HCT116 (cell line): ENCODE measurements around the gene AADACL4.

Source experiments
- EZH2 ChIP-seq: fragments of 200-600 bp; sonication (generic); IDR thresholded peaks from 2 replicates; pipeline ENCODE4 v1.6.1; 2017; ENCODE audit warnings: antibody characterized with exemption, mixed run types
- JUND ChIP-seq: IDR thresholded peaks from 2 replicates; pipeline ENCODE4 v1.6.1; 2012
- POLR2A ChIP-seq: IDR thresholded peaks from 2 replicates; pipeline ENCODE4 v1.7.0; 2011; ENCODE audit warnings: borderline replicate concordance; ENCODE audit not compliant: insufficient read depth, insufficient read length; ENCODE audit errors: extremely low read depth
- POLR2AphosphoS5 ChIP-seq: IDR thresholded peaks from 2 replicates; pipeline ENCODE4 v1.6.1; 2011; ENCODE audit warnings: mild to moderate bottlenecking, low read depth, low read length, moderate library complexity
- RAD21 ChIP-seq: IDR thresholded peaks from 2 replicates; pipeline ENCODE4 v1.6.1; 2012; ENCODE audit warnings: low read depth, mild to moderate bottlenecking
- SP1 ChIP-seq: IDR thresholded peaks from 2 replicates; pipeline ENCODE4 v1.6.1; 2012; ENCODE audit warnings: low read depth
- YY1 ChIP-seq: IDR thresholded peaks from 2 replicates; pipeline ENCODE4 v1.6.1; 2011; ENCODE audit warnings: low read length, low read depth, moderate library complexity, mild to moderate bottlenecking; ENCODE audit not compliant: insufficient replicate concordance; ENCODE audit errors: extremely low read depth
- ZFX ChIP-seq: fragments of 450-650 bp; IDR thresholded peaks from 2 replicates; pipeline ENCODE4 v1.6.1; 2017
- TF ChIP-seq, protein P1 (sequence below), 3 experiments: fragments of 200-600 bp in 1 of 3; sonication (generic) in 1 of 3; IDR thresholded peaks in 2 of 3; conservative IDR thresholded peaks in 1 of 3; 2 replicates each; pipeline ENCODE4 v1.5.1; 2012 to 2017; ENCODE audit warnings: low read depth in 2 of 3, low read length in 2 of 3, antibody characterized with exemption in 1 of 3, borderline replicate concordance in 1 of 3, control low read depth in 1 of 3, mild to moderate bottlenecking in 1 of 3, mixed read lengths in 1 of 3, mixed run types in 1 of 3, moderate library complexity in 1 of 3; ENCODE audit not compliant: insufficient read depth in 1 of 3
- TF ChIP-seq, protein P2 (sequence below): IDR thresholded peaks from 2 replicates; pipeline ENCODE4 v1.6.1; 2012

DNA sequence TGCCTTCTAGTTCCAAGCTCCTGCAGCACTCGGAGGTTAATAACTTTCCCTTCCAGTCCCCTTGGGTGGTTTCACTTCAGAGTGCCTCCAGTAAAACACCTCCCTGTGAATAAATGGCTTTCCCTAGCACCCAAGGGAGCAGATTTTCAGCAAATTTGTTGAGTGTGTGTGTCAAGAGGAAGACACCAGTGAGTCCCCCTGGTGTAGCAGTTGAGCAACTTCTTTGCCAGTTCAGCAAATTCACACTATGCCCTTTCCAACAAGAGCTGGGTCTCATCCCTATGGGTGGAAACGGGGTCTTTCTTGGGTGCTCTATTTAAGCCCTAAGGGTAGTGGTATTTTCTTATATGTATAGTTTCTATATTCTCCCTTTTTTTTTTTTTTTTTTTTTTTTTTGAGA is 806 bp upstream of the AADACL4 start:
- TF ChIP-seq POLR2AphosphoS5 (no peak), RAD21 (no peak), ZFX (no peak), YY1 (no peak), POLR2A (no peak), EZH2 (no peak), JUND (no peak), SP1 (no peak)
- TF ChIP-seq, protein P1, sequence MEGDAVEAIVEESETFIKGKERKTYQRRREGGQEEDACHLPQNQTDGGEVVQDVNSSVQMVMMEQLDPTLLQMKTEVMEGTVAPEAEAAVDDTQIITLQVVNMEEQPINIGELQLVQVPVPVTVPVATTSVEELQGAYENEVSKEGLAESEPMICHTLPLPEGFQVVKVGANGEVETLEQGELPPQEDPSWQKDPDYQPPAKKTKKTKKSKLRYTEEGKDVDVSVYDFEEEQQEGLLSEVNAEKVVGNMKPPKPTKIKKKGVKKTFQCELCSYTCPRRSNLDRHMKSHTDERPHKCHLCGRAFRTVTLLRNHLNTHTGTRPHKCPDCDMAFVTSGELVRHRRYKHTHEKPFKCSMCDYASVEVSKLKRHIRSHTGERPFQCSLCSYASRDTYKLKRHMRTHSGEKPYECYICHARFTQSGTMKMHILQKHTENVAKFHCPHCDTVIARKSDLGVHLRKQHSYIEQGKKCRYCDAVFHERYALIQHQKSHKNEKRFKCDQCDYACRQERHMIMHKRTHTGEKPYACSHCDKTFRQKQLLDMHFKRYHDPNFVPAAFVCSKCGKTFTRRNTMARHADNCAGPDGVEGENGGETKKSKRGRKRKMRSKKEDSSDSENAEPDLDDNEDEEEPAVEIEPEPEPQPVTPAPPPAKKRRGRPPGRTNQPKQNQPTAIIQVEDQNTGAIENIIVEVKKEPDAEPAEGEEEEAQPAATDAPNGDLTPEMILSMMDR (IDR thresholded peaks at IDR 0.05 in 2 of 3, conservative IDR thresholded peaks at IDR 0.05 in 1 of 3; ENCODE audit: borderline replicate concordance in 1 of 3, insufficient read depth in 1 of 3, low read depth in 2 of 3, low read length in 2 of 3), result no peak
- TF ChIP-seq, protein P2, sequence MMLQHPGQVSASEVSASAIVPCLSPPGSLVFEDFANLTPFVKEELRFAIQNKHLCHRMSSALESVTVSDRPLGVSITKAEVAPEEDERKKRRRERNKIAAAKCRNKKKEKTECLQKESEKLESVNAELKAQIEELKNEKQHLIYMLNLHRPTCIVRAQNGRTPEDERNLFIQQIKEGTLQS, result no peak
